ENCODE results near the gene NTHL1.

The NTHL1 gene

GRCh38 chr16:1991948-1992703 lies 55.5 kb downstream of the NTHL1 start:
- TF ChIP-seq CTCF (IDR thresholded peaks at IDR 0.05), result no peak
- no peak for TF ChIP-seq ZFX (IDR thresholded peaks at IDR 0.05; ENCODE audit: borderline replicate concordance)
- peak overlapping the region; percentile 78 for H3K27ac ChIP-seq

GRCh38 chr16:1991588-1991947 lies 56.1 kb downstream of the NTHL1 start:
- TF ChIP-seq CTCF (IDR thresholded peaks at IDR 0.05) (no peak), ZFX (IDR thresholded peaks at IDR 0.05; ENCODE audit: borderline replicate concordance) (no peak)
- H3K27ac ChIP-seq, result peak overlapping the region; percentile 78

- peak overlapping the region; percentile 78 for H3K27ac ChIP-seq
- no peak for TF ChIP-seq CTCF (IDR thresholded peaks at IDR 0.05)
- no peak for TF ChIP-seq ZFX (IDR thresholded peaks at IDR 0.05; ENCODE audit: borderline replicate concordance)
Measured at GRCh38 chr16:1991135-1991551, 56.5 kb downstream of the NTHL1 start.

- TF ChIP-seq ZFX (IDR thresholded peaks at IDR 0.05; ENCODE audit: borderline replicate concordance) (no peak), CTCF (IDR thresholded peaks at IDR 0.05) (no peak)
- peak overlapping the region; percentile 78 for H3K27ac ChIP-seq
Measured at GRCh38 chr16:1990351-1991134, 57.1 kb downstream of the NTHL1 start.

GRCh38 chr16:1990101-1990350 lies 57.6 kb downstream of the NTHL1 start:
- TF ChIP-seq ZFX (IDR thresholded peaks at IDR 0.05; ENCODE audit: borderline replicate concordance), result no peak
- no peak for TF ChIP-seq CTCF (IDR thresholded peaks at IDR 0.05)
- H3K27ac ChIP-seq, result peak overlapping the region; percentile 78; the same call in 1 of the 2 replicates
